Suppressor macrophage treated with lipopolysaccharide for 4 hours (primary cell): ENCODE measurements around the gene UCKL1.
"Not testable (repeated sequence)": the region's sequence is repeated elsewhere in the genome, so short reads cannot be mapped to it uniquely, and the experiment has no call there.

ENCODE experiments used
- DNase-seq: peaks from one replicate; pipeline ENCODE4 v3.0.0-alpha.2; 2020

UCKL1 gene

DNA sequence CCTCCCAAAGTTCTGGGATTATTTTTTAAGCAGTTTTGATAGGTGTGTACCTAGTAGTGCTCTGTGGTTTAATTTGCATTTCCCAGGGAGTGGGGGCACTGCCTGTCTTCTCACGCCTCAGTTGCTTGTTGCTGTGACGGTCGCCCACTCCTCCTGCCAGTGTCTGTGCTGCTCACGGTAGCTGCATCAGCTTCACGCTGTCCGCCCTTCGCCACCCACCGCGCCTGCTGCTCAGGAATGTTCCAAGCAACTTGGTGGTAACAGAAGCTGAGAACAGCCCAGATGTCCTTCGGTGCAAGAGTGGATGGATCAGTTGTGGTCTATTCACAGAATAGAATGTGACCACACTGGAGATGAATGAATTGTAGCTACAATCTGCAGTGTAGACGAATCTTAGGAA is 38.4 kb downstream of the UCKL1 start:
- no peak for DNase-seq

- not testable (repeated sequence) for DNase-seq
Measured at GRCh38 chr20:63916371-63916939, 39.8 kb downstream of the UCKL1 start.

- DNase-seq: no peak
Measured at GRCh38 chr20:63915471-63915870, 40.7 kb downstream of the UCKL1 start.

GRCh38 chr20:63913768-63914167 is 42.4 kb downstream of the UCKL1 start:
- DNase-seq: no peak

DNA sequence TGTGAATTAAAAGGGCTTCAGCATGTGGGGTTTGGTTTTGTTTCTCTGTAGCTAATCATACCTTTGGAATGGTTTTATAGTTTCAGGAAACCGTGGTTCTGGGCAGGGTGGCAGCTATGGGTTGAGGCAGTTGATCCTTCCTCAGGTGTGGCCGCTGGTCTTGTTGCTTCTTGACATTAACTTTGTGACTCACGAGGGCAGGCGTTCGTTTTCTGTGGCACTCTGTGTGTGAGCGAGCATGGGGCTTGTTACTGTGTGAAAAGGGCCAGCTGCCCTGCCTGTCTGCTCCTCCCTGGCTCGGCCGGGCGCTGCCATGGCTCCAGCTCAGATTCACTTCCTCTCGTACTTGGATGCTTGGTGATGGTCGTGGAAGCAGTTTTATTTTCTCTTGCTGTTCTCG is 45.0 kb downstream of the UCKL1 start:
- peak; percentile 79 for DNase-seq

DNA sequence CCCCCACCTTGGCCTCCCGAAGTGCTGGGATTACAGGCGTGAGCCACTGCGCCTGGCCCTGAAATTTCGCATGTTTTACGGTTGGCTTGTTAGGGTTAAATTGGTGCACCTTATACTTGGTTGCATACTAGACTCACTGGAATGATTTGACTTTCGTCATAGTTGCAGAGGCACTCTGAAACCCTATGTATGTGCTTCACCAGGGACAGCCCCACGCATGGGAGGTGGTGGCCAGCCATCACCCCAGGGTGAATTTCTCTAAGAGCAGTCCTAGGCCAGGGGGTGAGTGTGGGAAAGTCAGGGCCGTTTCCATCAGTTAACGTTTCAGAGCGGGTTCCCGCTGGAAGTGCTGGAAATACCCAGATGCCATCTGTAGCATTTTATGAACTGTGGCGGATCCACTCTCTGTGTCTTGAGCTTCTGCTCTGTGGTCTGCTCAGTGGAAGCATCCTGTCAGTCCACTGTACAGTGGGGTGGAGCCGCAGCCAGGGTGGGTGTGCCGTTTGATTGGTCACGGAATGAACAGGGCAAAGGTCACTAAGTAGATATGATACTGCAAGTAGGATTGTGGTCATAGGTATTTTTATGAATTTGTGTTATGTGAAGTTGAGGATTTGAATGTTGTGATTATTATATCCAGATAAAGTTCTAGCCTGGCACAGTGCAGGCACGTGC is 48.1 kb downstream of the UCKL1 start:
- no peak for DNase-seq

DNA sequence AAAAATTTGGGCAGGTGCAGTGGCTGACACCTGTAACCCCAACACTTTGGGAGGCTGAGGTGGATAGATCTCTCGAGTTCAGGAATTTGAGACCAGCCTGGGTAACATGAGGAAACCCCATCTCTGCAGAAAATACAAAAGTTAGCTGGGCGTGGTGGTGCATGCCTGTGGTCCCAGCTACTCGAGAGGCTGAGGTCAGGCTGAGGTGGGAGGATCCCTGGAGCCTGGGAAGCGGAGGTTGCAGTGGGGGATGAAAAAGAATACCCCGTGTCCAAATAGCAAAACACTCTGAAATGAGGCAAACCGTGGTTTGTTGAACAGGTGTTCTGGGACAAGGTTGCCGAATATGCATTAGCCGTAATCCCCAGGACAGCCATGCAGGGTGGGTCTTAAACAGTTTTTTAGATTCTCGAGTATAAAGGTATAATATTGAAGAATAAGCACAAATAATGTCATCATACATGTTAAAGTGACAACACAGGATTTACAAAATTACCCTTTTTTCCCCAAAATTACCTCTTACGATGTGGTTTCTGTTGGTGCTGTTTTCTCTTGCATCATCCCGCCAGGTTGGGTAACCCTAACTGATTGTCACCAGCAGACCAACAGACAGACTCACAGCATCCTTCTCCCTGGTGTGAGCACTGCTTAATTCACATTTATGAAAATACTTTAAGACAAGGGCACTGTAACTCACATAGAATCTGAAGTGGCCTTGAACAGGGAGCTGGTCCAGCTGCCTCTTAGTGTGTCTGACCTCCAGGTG is 52.2 kb downstream of the UCKL1 start:
- DNase-seq: peak; percentile 29

DNA sequence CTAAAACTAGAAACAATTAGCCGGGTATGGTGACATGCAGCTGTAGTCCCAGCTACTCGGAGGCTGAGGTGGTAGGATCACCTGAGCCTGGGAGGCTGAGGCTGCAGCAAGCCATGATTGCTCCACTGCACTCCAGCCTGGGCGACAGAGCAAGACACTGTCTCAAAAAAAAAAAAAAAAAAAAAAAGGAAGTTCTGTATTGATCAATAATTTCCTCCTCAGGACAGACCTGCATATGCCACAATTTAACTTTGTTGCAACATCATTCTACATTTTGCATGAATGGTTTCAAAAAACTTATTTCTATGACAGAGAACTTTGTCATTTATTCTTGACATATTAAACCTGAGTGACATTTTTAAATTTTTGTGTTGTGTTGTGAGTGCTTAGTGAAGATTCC is 55.8 kb downstream of the UCKL1 start:
- DNase-seq: peak; percentile 48

- peak; percentile 35 for DNase-seq
Measured at GRCh38 chr20:63898882-63899558, 57.2 kb downstream of the UCKL1 start.

DNA sequence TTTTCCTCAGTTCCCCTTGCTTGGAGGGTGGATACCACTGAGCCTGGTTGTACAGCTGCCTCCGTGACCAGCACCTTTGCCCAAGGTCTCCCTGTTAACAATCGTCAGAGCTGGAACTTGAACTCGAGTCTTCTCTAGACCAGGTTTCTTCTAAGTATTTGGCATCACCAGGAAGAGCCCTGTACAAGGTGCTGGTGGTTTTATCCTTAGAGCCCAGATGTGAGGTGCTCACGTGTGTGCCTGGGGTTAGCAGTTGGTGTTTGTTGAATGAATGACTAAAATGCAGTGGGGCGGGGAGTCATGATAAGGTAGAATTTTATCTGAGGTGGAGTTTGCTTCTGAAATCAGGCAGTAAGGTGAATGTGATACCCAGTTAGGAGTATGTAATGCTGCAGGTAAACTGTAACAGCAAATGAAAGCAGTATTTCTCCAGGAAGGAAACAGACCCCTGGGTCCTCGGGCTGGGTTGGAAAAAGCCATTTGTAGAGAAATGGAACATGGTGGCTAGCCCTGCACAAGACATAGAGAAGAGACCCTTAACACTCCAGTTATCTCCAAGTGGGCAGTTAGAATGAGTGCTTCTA is 58.1 kb downstream of the UCKL1 start:
- DNase-seq: no peak

GRCh38 chr20:63896264-63897105 is 59.7 kb downstream of the UCKL1 start:
- DNase-seq: peak; percentile 88

GRCh38 chr20:63895952-63896263 is 60.3 kb downstream of the UCKL1 start:
- no peak for DNase-seq

DNA sequence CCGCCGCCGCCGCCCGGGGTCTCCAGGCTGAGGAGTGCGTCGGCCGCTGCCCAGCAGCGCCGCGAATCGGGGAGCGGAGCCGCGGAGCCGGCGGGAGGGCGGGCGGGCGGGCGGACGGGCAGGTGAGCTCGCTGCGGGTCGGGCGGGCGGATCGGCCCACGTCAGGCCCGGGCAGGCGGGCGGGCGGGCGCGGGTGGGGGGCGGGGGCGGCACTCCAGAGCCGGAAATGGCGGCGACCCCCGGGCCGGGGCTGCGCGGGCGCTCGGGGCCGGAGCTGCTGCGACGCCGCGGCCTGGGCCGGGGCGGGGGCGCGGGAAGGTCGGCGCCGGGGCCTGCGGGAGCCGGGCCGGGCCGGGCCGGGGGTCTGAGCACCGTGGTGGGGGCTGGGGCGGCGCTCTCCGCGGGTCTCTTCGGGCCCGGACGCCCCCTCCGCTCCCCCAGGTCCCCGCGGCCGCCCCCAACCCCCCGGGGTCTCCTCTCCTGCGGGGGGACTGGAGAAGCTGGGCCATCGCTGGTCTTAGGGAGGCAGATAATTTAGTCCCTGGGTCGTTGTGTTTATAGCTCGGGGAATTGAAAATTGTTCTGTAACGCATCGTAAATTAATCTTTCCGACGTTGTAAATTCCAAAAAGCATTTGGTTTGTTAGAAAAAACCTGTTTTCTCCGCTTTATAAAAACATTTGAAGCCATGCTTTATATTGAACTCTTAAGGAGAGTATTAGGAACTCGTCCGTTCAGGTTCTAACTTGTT is 60.8 kb downstream of the UCKL1 start:
- no peak for DNase-seq

GRCh38 chr20:63894358-63895201 is 61.6 kb downstream of the UCKL1 start, which contains the start of gene DNAJC5:
Gene DNAJC5, plus strand, starts transcription at chr20:63895126. Its CDS starts 33,220 bp downstream, at chr20:63928346.
- DNase-seq: peak; percentile 99

DNA sequence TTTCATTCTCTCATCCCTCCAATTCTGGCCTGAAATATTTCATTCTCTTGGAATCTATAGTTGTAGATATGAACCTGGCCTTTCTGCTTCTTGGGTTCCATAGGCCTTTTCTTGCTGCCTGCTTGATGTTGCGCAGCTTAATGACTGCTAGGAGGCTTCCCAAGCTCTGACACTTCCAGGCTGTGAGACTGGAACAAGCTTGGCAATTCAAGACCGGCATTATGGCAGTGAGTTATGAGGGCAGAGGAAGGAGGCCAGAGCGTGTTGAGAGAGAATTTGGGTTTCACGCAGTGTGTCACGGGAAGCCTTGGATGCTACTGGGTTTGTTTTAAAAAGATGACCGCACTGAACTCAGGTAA is 62.2 kb downstream of the UCKL1 start:
- DNase-seq: no peak

DNA sequence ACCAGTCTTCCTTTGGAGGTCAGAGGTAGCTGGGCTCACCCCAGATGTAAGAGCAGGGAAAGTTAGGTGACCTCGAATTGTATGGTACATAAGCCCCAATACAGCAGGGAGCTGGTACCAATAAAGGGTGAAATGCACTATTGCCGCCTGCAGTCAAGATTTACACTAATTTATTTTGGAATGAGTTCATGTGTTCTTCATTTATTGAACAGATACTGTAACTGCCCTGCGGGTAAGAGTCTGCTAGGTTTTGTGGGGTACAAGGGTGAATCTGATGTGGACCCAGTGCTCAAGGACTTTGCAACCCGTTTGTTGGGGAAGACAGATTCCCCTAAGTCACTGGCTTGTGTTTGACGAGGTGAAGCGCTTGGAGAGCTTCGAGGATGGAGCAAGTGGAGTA is 63.8 kb downstream of the UCKL1 start:
- no peak for DNase-seq

- no peak for DNase-seq
Measured at GRCh38 chr20:63891061-63892002, 64.9 kb downstream of the UCKL1 start.

DNA sequence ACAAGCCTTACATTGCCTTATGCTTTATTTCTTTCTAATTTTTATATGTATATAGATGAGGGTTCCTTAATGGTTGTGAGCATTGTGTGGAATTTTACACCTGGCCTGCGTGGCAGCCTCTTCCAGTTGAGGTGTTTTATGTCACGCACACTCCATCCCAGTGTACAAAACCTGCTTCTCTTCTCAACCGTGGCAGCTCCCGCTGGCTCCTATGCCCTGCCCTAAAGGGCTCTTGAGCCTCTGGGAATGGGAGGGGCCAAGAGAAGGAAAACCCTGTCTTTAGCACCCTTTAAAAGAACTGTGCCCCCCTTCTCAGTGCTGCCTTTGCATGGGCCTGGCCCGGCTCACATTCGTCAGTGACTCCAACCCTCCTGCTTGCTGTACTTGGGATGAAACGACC is 65.6 kb downstream of the UCKL1 start:
- no peak for DNase-seq

- DNase-seq: peak; percentile 30
Measured at GRCh38 chr20:63890201-63890576, 66.0 kb downstream of the UCKL1 start.
